ENCODE results near the gene MEPE. TPM values are rescaled to one million over a fixed set of nuclear protein-coding genes. Genes with fewer than 3 reads are reported as not detected.

The MEPE gene, protein sequence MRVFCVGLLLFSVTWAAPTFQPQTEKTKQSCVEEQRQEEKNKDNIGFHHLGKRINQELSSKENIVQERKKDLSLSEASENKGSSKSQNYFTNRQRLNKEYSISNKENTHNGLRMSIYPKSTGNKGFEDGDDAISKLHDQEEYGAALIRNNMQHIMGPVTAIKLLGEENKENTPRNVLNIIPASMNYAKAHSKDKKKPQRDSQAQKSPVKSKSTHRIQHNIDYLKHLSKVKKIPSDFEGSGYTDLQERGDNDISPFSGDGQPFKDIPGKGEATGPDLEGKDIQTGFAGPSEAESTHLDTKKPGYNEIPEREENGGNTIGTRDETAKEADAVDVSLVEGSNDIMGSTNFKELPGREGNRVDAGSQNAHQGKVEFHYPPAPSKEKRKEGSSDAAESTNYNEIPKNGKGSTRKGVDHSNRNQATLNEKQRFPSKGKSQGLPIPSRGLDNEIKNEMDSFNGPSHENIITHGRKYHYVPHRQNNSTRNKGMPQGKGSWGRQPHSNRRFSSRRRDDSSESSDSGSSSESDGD
- polyA plus RNA-seq (2013, experiment 1 of 2): not detected
- polyA plus RNA-seq (2013, experiment 2 of 2): not detected

DNA sequence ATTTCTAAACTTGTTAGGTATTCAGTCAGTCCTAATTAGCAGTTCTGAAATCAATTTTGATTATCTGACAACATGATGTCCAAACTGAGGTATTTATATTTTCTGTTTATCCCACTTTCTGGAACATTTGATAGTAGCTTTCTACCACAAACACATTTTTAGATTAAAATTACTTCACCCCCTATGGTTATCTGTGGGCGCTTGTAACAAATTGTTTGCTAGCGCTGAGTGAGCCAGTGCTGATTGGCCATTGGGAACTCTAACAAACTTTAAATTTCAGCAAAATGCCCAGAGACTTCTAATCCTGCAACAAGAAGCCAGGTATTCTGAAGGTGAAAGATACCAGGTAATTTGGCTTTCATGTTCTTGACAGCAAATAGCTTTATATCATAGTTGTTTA is at the start of gene MEPE:
Gene MEPE, plus strand, starts transcription at position 301 of the 400 bp plus-strand sequence. CDS start 1,746 bp downstream, outside the sequence.
- Histone ChIP-seq H2BK12ac (ENCODE audit: low read length in 2 of 2) (no peak within 1 kb of the TSS), H3K9me3 (ENCODE audit: control insufficient read depth, low read length) (no peaks in the 10 kb centered on the region), H3K18ac (ENCODE audit: low read depth in 1 of 2, low read length in 2 of 2) (no peak within 1 kb of the TSS), H2BK120ac (ENCODE audit: low read depth, low read length) (no peak within 1 kb of the TSS), H2BK5ac (ENCODE audit: low read depth, low read length, poor library complexity, severe bottlenecking) (no peak within 1 kb of the TSS), H3K27me3 (ENCODE audit: control insufficient read depth in 1 of 2, insufficient read depth in 1 of 2, low read length in 2 of 2) (no peaks in the 10 kb centered on the region), H4K8ac (ENCODE audit: low read length) (no peak within 1 kb of the TSS), H2BK15ac (ENCODE audit: low read depth, poor library complexity, severe bottlenecking) (no peak within 1 kb of the TSS), H2AFZ (ENCODE audit: low read depth, low read length) (no peak within 1 kb of the TSS), H2AK5ac (ENCODE audit: low read length, severe bottlenecking) (no peak within 1 kb of the TSS), H3K4me1 (ENCODE audit: control insufficient read depth, insufficient read depth, low read depth, low read length) (peaks cover 3% of the 10 kb centered on the region), H3K9ac (ENCODE audit: low read length) (no peak within 1 kb of the TSS), H3K27ac (ENCODE audit: low read length, poor library complexity, severe bottlenecking) (no peak within 1 kb of the TSS), H3K4me2 (ENCODE audit: low read length, poor library complexity, severe bottlenecking) (no peak within 1 kb of the TSS), H4K91ac (ENCODE audit: low read length) (no peak within 1 kb of the TSS), H3K4ac (ENCODE audit: low read depth in 1 of 2, low read length in 2 of 2) (no peak within 1 kb of the TSS), H3K23ac (ENCODE audit: low read length in 2 of 2) (no peak within 1 kb of the TSS), H3K4me3 (ENCODE audit: insufficient read depth in 1 of 2, low read depth in 1 of 2, low read length in 2 of 2) (no peak within 1 kb of the TSS), H3K36me3 (ENCODE audit: control insufficient read depth in 1 of 2, insufficient read depth in 2 of 2, low read depth in 1 of 2, low read length in 2 of 2) (no peaks in the 10 kb centered on the region), H3K79me1 (replicated peaks; ENCODE audit: low read length, poor library complexity, severe bottlenecking) (no peaks in the 10 kb centered on the region), H3K14ac (ENCODE audit: low read length in 2 of 2) (no peak within 1 kb of the TSS)
- no peak for DNase-seq
- WGBS: 100% methylated on average over 2 of the region's 2 CpGs

DNA sequence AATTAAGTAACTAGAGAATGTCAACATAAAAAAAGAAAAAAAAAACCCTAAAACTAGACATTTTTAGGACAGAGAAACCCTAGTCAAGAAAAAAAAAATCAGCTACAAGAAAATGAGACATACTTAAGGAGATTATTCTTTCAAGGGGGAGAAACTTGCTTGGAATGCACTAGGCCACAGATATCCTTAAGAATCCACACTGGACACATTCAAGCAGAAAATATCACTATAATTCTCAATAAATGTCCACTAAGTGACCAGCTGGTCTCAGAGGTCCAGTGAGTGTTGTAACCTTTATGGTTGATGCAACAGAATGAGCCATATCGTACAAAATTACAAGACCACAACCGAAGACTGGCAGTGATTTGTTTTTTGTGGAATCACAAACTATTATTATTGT is 49.0 kb upstream of the MEPE start:
- H3K27ac ChIP-seq (ENCODE audit: low read length, poor library complexity, severe bottlenecking): no peak overlapping the region
- H2BK5ac ChIP-seq (ENCODE audit: low read depth, low read length, poor library complexity, severe bottlenecking): no peak overlapping the region
- H3K4me3 ChIP-seq (ENCODE audit: insufficient read depth in 1 of 2, low read depth in 1 of 2, low read length in 2 of 2): no peak overlapping the region
- no peak overlapping the region for H2BK15ac ChIP-seq (ENCODE audit: low read depth, poor library complexity, severe bottlenecking)
- no peaks in the 10 kb centered on the region for H3K79me1 ChIP-seq (replicated peaks; ENCODE audit: low read length, poor library complexity, severe bottlenecking)
- no peaks in the 10 kb centered on the region for H3K9me3 ChIP-seq (ENCODE audit: control insufficient read depth, low read length)
- H2BK12ac ChIP-seq (ENCODE audit: low read length in 2 of 2): no peak overlapping the region
- H3K4ac ChIP-seq (ENCODE audit: low read depth in 1 of 2, low read length in 2 of 2): no peak overlapping the region
- no peak overlapping the region for H2AK5ac ChIP-seq (ENCODE audit: low read length, severe bottlenecking)
- no peak overlapping the region for H2AFZ ChIP-seq (ENCODE audit: low read depth, low read length)
- no peak overlapping the region for H2BK120ac ChIP-seq (ENCODE audit: low read depth, low read length)
- no peak overlapping the region for H4K8ac ChIP-seq (ENCODE audit: low read length)
- H3K14ac ChIP-seq (ENCODE audit: low read length in 2 of 2): no peak overlapping the region
- H4K91ac ChIP-seq (ENCODE audit: low read length): no peak overlapping the region
- no peak overlapping the region for H3K9ac ChIP-seq (ENCODE audit: low read length)
- no peak for DNase-seq
- 100% methylated on average over 1 of the region's 2 CpGs for WGBS
- H3K27me3 ChIP-seq (ENCODE audit: control insufficient read depth in 1 of 2, insufficient read depth in 1 of 2, low read length in 2 of 2): no peaks in the 10 kb centered on the region
- H3K4me1 ChIP-seq (ENCODE audit: control insufficient read depth, insufficient read depth, low read depth, low read length): no peaks in the 10 kb centered on the region
- H3K18ac ChIP-seq (ENCODE audit: low read depth in 1 of 2, low read length in 2 of 2): no peak overlapping the region
- H3K23ac ChIP-seq (ENCODE audit: low read length in 2 of 2): no peak overlapping the region
- H3K4me2 ChIP-seq (ENCODE audit: low read length, poor library complexity, severe bottlenecking): no peak overlapping the region
- no peaks in the 10 kb centered on the region for H3K36me3 ChIP-seq (ENCODE audit: control insufficient read depth in 1 of 2, insufficient read depth in 2 of 2, low read depth in 1 of 2, low read length in 2 of 2)

DNA sequence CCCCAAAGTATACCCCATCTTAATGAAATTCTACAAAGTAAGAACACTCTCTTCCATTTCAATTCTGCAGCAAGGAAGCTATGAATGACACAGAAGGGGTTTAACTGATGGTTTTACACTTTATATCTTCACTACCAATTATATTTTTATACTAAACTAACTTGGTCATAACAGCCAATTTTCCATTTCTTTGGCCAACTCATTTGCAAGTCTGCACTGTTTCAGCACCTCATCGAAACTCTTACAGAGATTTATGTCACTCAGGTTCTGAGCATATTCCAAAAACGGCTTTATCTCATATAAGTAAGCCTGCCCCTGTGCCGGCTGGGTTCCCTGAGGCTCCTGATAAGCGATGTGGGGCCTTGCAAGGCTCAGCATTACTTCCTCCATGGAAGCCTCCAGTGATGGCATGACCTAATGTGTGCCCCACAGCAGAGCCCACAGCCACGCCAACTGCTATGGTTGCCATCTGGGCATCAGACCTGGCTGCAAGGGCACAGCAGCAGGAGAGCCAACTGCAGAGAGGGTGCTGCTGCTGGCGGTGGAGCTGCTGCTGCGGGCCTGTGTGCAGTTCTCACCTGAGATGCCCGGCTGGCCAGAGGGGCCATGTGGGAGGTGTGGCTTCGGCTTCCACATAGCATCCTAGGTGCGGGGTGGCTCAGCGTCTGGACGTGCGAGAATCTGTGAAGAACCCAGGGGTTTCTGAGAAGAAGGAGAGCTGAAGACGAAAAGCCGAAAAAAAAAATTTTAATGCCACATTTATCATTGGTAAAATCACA is 46.8 kb upstream of the MEPE start:
- Histone ChIP-seq H3K23ac (ENCODE audit: low read length in 2 of 2) (no peak overlapping the region), H3K4me2 (ENCODE audit: low read length, poor library complexity, severe bottlenecking) (no peak overlapping the region), H2BK15ac (ENCODE audit: low read depth, poor library complexity, severe bottlenecking) (no peak overlapping the region), H3K4me1 (ENCODE audit: control insufficient read depth, insufficient read depth, low read depth, low read length) (no peaks in the 10 kb centered on the region), H2AK5ac (ENCODE audit: low read length, severe bottlenecking) (no peak overlapping the region), H2BK5ac (ENCODE audit: low read depth, low read length, poor library complexity, severe bottlenecking) (no peak overlapping the region), H3K9ac (ENCODE audit: low read length) (no peak overlapping the region), H4K8ac (ENCODE audit: low read length) (no peak overlapping the region), H3K9me3 (ENCODE audit: control insufficient read depth, low read length) (no peaks in the 10 kb centered on the region), H2AFZ (ENCODE audit: low read depth, low read length) (no peak overlapping the region), H3K14ac (ENCODE audit: low read length in 2 of 2) (no peak overlapping the region), H3K18ac (ENCODE audit: low read depth in 1 of 2, low read length in 2 of 2) (no peak overlapping the region), H3K27ac (ENCODE audit: low read length, poor library complexity, severe bottlenecking) (no peak overlapping the region), H3K4ac (ENCODE audit: low read depth in 1 of 2, low read length in 2 of 2) (no peak overlapping the region), H3K36me3 (ENCODE audit: control insufficient read depth in 1 of 2, insufficient read depth in 2 of 2, low read depth in 1 of 2, low read length in 2 of 2) (no peaks in the 10 kb centered on the region), H3K79me1 (replicated peaks; ENCODE audit: low read length, poor library complexity, severe bottlenecking) (no peaks in the 10 kb centered on the region), H2BK120ac (ENCODE audit: low read depth, low read length) (no peak overlapping the region), H3K27me3 (ENCODE audit: control insufficient read depth in 1 of 2, insufficient read depth in 1 of 2, low read length in 2 of 2) (no peaks in the 10 kb centered on the region), H3K4me3 (ENCODE audit: insufficient read depth in 1 of 2, low read depth in 1 of 2, low read length in 2 of 2) (no peak overlapping the region), H2BK12ac (ENCODE audit: low read length in 2 of 2) (no peak overlapping the region), H4K91ac (ENCODE audit: low read length) (no peak overlapping the region)
- no peak for DNase-seq
- WGBS: 87% methylated on average over 13 of the region's 15 CpGs
